ENCODE measurements around the gene PACRG. TPM values are rescaled to one million over a fixed set of nuclear protein-coding genes. Genes with fewer than 3 reads are reported as not detected.

PACRG gene
- polyA plus RNA-seq, 1 donor from 2014 or later = 16.6 TPM

DNA sequence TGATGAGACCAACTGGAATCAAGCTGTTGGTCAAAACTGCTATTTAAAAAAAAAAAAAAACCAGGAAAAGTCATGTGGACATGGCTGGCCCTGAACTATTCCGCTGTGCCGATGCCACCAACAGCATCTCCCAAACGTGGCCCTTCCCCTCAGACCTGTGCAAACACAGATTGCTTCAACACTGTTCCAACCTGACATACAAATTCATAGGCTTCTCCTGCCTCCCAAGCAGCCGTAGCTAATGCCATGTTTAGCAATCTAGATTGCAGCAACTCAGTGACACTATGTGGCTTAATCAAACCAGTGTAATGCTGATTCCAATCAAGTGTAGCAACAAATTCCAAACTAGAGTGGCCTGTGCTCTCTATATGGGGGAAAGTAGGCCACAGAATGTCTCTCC lies 16.4 kb upstream of the PACRG start:
- Histone ChIP-seq H2AFZ (ENCODE audit: low read depth, low read length) (no peak overlapping the region), H3K4me2 (ENCODE audit: low read length) (no peak overlapping the region), H3K9me2 (ENCODE audit: insufficient read depth, low read length) (no peaks in the 10 kb centered on the region), H3F3A (ENCODE audit: insufficient read depth, low read length, poor library complexity, severe bottlenecking) (no peaks in the 10 kb centered on the region), H3K79me2 (replicated peaks; ENCODE audit: insufficient read depth, low read length) (no peaks in the 10 kb centered on the region), H3K4me3 (ENCODE audit: low read length) (no peak overlapping the region), H4K20me1 (ENCODE audit: insufficient read depth) (no peaks in the 10 kb centered on the region), H3K9me3 (ENCODE audit: low read length) (no peaks in the 10 kb centered on the region), H3K36me3 (ENCODE audit: insufficient read depth, low read length) (no peaks in the 10 kb centered on the region), H3K27ac (ENCODE audit: low read length) (no peak overlapping the region), H3K27me3 (ENCODE audit: insufficient read depth, low read depth, low read length) (no peaks in the 10 kb centered on the region), H3K9ac (ENCODE audit: low read length) (no peak overlapping the region)
- TF ChIP-seq, protein P1, sequence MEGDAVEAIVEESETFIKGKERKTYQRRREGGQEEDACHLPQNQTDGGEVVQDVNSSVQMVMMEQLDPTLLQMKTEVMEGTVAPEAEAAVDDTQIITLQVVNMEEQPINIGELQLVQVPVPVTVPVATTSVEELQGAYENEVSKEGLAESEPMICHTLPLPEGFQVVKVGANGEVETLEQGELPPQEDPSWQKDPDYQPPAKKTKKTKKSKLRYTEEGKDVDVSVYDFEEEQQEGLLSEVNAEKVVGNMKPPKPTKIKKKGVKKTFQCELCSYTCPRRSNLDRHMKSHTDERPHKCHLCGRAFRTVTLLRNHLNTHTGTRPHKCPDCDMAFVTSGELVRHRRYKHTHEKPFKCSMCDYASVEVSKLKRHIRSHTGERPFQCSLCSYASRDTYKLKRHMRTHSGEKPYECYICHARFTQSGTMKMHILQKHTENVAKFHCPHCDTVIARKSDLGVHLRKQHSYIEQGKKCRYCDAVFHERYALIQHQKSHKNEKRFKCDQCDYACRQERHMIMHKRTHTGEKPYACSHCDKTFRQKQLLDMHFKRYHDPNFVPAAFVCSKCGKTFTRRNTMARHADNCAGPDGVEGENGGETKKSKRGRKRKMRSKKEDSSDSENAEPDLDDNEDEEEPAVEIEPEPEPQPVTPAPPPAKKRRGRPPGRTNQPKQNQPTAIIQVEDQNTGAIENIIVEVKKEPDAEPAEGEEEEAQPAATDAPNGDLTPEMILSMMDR (IDR thresholded peaks at IDR 0.05; ENCODE audit: poor library complexity, severe bottlenecking) = no peak
- TF ChIP-seq, protein P2, sequence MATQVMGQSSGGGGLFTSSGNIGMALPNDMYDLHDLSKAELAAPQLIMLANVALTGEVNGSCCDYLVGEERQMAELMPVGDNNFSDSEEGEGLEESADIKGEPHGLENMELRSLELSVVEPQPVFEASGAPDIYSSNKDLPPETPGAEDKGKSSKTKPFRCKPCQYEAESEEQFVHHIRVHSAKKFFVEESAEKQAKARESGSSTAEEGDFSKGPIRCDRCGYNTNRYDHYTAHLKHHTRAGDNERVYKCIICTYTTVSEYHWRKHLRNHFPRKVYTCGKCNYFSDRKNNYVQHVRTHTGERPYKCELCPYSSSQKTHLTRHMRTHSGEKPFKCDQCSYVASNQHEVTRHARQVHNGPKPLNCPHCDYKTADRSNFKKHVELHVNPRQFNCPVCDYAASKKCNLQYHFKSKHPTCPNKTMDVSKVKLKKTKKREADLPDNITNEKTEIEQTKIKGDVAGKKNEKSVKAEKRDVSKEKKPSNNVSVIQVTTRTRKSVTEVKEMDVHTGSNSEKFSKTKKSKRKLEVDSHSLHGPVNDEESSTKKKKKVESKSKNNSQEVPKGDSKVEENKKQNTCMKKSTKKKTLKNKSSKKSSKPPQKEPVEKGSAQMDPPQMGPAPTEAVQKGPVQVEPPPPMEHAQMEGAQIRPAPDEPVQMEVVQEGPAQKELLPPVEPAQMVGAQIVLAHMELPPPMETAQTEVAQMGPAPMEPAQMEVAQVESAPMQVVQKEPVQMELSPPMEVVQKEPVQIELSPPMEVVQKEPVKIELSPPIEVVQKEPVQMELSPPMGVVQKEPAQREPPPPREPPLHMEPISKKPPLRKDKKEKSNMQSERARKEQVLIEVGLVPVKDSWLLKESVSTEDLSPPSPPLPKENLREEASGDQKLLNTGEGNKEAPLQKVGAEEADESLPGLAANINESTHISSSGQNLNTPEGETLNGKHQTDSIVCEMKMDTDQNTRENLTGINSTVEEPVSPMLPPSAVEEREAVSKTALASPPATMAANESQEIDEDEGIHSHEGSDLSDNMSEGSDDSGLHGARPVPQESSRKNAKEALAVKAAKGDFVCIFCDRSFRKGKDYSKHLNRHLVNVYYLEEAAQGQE (IDR thresholded peaks at IDR 0.05; ENCODE audit: borderline replicate concordance) = no peak
- no peak for TF ChIP-seq RAD21 (conservative IDR thresholded peaks at IDR 0.05)
- TF ChIP-seq POLR2AphosphoS5 (IDR thresholded peaks at IDR 0.05) = no peak
- no peak for TF ChIP-seq SMC3 (conservative IDR thresholded peaks at IDR 0.05; ENCODE audit: poor library complexity)
- no peak for TF ChIP-seq MXI1 (conservative IDR thresholded peaks at IDR 0.05; ENCODE audit: poor library complexity, severe bottlenecking)
- TF ChIP-seq EP300 (conservative IDR thresholded peaks at IDR 0.05; ENCODE audit: poor library complexity, severe bottlenecking) = no peak
- TF ChIP-seq EZH2 (IDR thresholded peaks at IDR 0.05; ENCODE audit: borderline replicate concordance, insufficient read depth, low read length, poor library complexity, severe bottlenecking) = no peak
- no peak for TF ChIP-seq TAF1 (IDR thresholded peaks at IDR 0.05; ENCODE audit: low read depth)

GRCh38 chr6:162712694-162713093 lies 15.1 kb upstream of the PACRG start:
- Histone ChIP-seq H3K4me3 (ENCODE audit: low read length) (no peak overlapping the region), H3K4me2 (ENCODE audit: low read length) (no peak overlapping the region), H2AFZ (ENCODE audit: low read depth, low read length) (no peak overlapping the region), H4K20me1 (ENCODE audit: insufficient read depth) (no peaks in the 10 kb centered on the region), H3K9me3 (ENCODE audit: low read length) (no peaks in the 10 kb centered on the region), H3K27ac (ENCODE audit: low read length) (no peak overlapping the region), H3K36me3 (ENCODE audit: insufficient read depth, low read length) (no peaks in the 10 kb centered on the region), H3K79me2 (replicated peaks; ENCODE audit: insufficient read depth, low read length) (no peaks in the 10 kb centered on the region), H3F3A (ENCODE audit: insufficient read depth, low read length, poor library complexity, severe bottlenecking) (no peaks in the 10 kb centered on the region), H3K9ac (ENCODE audit: low read length) (no peak overlapping the region), H3K27me3 (ENCODE audit: insufficient read depth, low read depth, low read length) (no peaks in the 10 kb centered on the region), H3K9me2 (ENCODE audit: insufficient read depth, low read length) (no peaks in the 10 kb centered on the region)
- no peak for TF ChIP-seq SMC3 (conservative IDR thresholded peaks at IDR 0.05; ENCODE audit: poor library complexity)
- no peak for TF ChIP-seq MXI1 (conservative IDR thresholded peaks at IDR 0.05; ENCODE audit: poor library complexity, severe bottlenecking)
- TF ChIP-seq, protein P1 (IDR thresholded peaks at IDR 0.05; ENCODE audit: poor library complexity, severe bottlenecking) = no peak
- TF ChIP-seq RAD21 (conservative IDR thresholded peaks at IDR 0.05) = no peak
- TF ChIP-seq, protein P2 (IDR thresholded peaks at IDR 0.05; ENCODE audit: borderline replicate concordance) = no peak
- TF ChIP-seq EP300 (conservative IDR thresholded peaks at IDR 0.05; ENCODE audit: poor library complexity, severe bottlenecking) = no peak

Measured in neural cell (in vitro differentiated cells).